Subcutaneous adipose tissue (tissue), 4 donors: ENCODE data around the gene BUD13. TPM values are rescaled to one million over a fixed set of nuclear protein-coding genes. Genes with fewer than 3 reads are reported as not detected.

Experiments used
- total RNA-seq, 4 donors: library from RNA; depleted of rRNA; stranded (reverse); fragments of >200 nt; gene quantifications; one replicate each; pipeline ENCODE4 v1.1.0, GENCODE V29; 2016
- TF ChIP-seq, protein P1 (sequence below): fragments of 450-650 bp; IDR thresholded peaks from one replicate; pipeline ENCODE4 v1.5.1; 2016; ENCODE audit warnings: low read depth, mild to moderate bottlenecking, control low read depth, antibody characterized with exemption, moderate library complexity

Gene BUD13
- total RNA-seq, 4 donors from 2014 or later: 11.0 to 12.8 (median 12.5) TPM

DNA sequence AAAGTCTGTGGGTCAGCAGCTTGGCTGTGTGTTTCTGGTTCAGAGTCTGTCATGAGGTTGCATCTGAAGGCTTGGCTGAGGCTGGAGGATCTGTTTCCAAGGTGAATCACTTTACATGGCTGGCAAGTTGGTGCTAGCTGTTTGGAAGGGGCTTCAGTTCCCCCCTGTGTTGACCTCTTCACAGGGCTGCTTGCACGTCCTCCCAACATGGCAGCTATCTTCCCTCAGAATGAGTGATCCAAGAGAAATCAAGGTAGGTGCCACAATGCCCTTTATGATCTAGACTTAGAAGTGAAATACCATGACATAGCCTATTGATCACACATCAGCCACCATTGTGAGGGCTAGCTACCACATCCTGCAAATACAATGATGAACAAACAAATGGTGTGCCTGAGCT is 40.4 kb upstream of the BUD13 start:
- TF ChIP-seq, protein P1, sequence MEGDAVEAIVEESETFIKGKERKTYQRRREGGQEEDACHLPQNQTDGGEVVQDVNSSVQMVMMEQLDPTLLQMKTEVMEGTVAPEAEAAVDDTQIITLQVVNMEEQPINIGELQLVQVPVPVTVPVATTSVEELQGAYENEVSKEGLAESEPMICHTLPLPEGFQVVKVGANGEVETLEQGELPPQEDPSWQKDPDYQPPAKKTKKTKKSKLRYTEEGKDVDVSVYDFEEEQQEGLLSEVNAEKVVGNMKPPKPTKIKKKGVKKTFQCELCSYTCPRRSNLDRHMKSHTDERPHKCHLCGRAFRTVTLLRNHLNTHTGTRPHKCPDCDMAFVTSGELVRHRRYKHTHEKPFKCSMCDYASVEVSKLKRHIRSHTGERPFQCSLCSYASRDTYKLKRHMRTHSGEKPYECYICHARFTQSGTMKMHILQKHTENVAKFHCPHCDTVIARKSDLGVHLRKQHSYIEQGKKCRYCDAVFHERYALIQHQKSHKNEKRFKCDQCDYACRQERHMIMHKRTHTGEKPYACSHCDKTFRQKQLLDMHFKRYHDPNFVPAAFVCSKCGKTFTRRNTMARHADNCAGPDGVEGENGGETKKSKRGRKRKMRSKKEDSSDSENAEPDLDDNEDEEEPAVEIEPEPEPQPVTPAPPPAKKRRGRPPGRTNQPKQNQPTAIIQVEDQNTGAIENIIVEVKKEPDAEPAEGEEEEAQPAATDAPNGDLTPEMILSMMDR: no peak

- TF ChIP-seq, protein P1: no peak
Measured at GRCh38 chr11:116812109-116812508, 39.3 kb upstream of the BUD13 start.

GRCh38 chr11:116811194-116811593 is 38.4 kb upstream of the BUD13 start:
- TF ChIP-seq, protein P1: no peak

DNA sequence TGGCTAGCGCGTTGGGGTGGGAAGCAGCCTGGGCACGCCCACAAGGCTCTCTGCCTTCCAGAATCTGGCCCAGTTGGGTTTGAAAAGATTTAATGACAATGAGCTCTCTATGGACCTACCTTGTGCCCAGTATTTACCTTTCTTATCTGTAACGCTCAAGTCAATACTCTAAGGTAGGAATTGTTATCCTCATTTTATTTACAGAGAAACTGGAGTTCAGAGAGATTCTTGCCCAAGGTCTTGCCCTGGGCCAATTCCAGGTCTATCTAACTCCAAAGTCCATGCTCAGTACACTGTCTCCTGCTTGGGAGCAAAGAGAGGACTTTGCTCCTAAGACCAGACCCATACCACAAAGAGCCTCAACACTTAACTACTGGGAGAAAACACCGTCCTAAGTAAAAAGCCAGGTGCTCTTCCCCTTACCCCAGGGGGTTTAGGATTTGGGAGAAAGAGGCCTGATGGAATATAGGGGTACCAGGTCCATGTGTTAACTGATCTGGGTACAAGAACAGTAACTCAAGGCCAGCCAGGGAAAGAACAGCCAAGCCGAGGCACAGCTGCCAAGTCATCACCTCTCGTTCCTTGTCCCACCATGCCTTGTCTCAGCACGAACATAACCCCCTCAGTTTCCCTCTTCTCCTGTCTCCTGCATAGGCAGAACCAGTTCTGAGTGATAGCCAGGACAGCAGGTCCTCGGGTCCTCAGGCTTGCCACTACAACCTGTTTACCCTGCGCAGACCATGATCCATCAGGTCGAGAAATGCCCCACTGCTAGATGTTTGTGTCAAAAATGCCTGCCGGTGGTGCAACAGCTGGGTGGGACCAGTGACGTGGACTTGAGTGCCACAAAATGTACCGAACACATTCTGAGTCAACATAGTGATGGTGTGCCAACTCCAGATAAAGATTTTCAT is 35.7 kb upstream of the BUD13 start:
- TF ChIP-seq, protein P1: no peak

DNA sequence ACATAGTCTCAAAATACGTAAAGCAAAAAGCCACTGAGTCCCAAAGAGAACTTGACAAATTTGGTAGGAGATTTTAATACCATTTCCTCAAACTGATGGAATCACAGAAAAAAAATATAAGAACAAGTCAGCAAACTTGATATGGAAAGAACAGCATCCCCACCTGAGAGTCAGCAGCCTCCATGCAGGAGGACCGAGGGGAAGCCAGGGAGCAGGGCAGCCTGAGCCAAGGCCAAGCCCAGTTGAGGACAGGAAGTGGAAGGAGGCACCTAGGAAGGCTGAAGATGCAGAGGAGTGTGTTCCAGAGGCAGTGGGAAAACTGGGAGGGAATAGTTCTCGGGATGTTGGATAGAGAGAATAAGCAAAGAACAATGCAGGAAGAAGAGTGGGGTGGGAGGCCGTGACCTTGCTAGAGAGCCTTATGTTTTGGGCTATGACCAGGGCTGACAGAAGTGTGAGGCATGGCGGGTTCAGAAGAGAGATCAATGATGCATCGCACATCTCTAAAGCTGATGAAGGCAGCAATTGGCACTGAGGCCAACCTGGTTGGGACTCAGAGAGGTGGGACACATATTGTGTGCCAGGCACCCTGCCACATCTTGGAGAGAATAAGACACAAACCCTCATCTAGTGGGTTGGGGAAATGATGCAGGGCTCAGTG is 34.9 kb upstream of the BUD13 start:
- TF ChIP-seq, protein P1: no peak

DNA sequence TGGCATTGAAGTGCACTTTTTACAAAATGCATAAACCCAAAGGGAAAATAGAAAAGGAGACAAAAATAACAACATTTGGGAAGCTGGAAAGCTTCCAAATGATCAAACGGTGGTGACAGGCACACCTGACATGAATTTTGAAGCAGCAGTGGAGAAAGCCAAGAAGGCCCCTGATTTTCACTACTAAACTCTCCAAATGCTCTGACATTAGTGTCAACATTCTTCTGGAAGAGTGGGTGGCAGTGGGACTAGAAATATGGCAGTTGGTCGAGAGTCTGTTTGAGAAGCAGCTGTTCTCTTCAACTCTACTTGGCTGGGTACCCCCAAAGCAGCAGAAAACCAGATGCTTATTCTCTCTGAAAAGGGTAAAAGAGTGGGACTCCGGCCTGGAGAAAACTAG is 31.2 kb upstream of the BUD13 start:
- TF ChIP-seq, protein P1: no peak

DNA sequence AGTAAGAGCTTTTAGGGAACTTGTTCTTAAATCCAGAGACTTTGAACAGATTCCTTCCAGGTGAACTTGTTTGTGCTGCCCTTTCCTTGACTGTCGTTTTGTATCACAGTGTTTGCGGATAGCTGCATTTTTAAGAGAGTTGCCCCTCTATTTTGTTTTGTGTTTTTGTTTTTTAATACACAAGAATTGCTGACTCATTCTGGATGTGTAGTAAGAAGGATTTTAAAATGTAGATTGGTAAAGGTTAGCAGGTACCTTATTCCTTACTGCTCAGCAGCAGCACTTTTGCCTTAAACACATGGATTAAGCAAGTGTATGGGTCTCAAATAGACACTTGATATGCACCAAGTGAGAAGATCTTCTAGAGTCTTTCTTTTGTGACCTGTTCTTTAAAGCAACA is 27.8 kb upstream of the BUD13 start:
- TF ChIP-seq, protein P1: no peak
